GM18498 (cell line): ENCODE results near the gene MCRIP1.
"Not testable (repeated sequence)": the region's sequence is repeated elsewhere in the genome, so short reads cannot be mapped to it uniquely, and the experiment has no call there.

Experiments
- ATAC-seq: cut with Tn5 transposase; IDR thresholded peaks from one replicate; pipeline ENCODE4 v1.9.1; 2021; ENCODE audit warnings: mild to moderate bottlenecking, moderate library complexity; ENCODE audit not compliant: unreplicated experiment

MCRIP1 gene

DNA sequence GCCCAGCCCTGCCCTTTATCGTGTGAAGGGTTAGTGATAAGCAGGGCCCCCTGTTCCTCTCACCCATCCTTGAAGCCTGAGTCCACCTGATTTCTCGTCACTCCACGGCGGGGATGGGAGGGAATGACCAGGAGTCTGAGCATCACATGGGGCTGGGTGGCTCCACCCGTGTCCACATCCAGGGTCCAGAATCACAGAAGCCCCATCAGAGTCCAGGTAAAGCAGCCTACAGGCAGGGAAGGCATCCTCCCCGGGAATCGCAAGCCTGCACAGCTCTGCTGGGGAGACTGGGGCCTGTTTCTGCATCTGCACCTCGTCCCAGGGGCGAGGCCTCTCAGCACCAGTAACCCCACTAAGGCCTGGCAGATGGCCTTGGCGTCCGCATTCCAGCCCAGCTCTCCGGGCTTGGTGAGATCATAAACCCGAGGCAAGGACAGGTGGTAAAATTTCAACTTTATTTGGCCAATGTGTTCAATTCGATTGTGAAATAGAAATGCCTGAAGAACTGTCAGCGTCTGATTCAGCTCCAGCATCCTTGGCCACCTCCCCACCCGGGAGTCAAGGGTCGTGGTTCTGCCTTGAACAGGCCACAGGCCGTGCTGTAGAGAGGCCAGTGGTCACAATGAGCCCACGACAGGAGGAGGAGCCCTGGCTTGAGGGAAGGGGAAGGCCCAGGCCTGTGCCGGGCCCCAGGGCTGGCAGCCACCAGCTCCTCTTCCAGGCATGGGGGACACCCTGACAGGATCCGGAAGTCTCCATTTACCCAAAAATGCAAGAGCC, 9.8 kb upstream of the MCRIP1 start:
- no peak for ATAC-seq

DNA sequence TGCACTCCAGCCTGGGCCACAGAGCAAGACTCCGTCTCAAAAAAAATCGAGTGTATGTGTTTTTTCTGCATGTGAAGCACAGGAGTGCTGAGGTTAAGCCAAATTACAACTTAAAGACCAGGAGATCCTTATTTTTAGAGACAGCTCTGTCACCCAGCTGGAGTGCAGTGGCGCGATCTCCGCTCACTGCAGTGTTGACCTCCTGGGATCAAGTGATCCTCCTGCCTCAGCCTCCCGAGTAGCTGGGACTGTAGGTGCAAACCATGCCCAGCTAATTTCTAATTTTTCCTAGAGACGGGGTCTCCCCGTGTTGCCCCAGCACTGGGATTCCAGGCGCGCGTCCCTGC, 9.3 kb upstream of the MCRIP1 start:
- no peak for ATAC-seq

DNA sequence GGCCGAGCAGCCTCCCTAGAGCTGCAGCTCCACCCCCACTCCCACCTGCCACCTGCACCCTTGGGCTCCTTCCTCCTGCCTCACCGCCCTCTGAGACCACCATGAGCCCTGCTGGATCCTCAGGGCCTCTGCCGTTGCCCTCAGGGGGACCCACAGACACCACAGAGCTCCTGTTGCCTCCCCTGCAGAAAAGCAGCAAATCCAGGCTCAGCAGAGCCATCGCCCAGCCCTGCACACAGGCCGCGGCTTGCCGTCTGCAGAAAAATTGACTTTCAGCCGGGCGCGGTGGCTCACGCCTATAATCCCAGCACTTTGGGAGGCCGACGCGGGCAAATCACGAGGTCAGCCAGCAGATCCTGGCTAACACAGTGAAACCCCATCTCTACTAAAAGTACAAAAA, 8.8 kb upstream of the MCRIP1 start:
- no peak for ATAC-seq

DNA sequence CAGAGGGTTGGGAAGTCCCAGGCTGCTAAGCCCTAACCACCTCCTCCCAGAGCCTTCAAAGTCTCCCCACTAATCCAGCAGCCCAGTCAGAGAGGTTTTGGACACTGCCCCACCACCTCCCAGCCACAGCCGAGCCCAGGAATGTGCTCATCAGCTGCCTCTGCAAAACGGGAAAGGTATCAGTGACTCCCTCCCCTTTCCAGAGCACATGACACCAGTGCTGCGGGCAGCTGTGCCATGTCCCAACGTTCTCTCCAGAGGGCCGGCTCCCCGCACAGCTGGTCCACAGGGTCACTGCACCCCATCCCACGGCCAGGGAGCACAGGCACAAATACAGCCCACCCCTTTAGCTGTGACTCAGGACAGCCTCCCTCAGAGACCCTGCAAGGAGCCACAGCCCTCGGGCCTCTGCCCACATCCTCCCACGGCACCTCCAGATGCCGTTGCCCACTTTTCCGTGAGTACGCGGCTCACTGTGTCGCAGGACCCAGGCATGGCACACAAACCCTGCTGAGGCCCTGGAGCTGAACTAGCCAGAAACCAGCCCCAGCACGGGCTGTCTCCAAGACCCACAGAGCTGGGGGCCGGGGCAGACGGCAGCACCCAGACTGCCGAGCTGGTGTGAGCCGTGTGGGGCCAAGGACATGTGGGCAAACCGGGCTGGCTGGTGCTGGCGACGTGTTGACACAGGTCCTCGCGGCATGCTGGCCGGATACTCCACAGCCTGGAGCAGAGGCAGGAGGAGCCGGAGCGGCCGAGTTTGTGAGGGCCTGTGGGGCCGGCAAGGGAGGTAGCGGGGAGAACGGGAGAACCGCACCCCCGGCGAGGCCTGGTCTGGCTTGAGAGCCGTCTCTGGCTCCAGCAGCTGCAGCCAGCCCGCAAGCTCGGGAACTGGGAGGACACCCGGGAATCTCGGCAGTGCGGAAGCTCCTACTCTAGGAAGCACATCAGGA, 8.0 kb upstream of the MCRIP1 start:
- no peak for ATAC-seq

DNA sequence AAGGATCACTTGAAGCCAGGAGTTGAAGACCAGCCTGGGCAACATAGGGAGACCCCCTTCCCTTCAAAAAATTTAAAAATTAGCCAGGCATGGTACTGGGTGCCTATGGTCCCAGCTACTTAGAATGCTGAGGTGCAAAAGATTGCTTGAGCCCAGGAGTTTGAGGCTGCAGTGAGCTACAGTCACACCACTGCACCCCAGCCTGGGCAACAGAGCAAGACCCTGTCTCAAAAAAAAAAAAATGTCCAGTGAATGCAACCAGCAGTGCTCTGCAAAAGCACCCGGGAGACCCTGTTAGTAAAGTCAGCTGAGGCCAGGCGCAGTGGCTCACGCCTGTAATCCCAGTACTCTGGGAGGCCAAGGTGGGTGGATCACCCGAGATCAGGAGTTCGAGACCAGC, 7.0 kb upstream of the MCRIP1 start:
- not testable (repeated sequence) for ATAC-seq

DNA sequence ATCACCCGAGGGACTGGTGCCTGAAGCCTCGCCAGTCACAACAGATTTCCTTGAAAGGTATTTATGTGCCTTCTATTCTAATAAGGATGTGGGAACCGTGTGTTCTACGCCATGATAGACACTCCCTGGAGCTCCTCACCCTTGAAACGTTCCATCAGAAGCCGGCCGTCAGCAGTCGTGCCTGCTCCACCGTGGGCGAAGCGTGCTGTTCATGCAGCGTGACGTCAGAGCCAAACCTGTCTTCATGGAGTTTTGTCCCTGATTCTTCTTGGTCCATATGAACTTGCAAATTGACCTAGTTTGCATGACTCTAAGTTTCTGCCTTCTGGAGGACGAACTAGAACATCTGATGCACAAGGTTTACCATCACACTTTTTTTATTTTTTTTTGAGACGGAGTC, 6.2 kb upstream of the MCRIP1 start:
- no peak for ATAC-seq

DNA sequence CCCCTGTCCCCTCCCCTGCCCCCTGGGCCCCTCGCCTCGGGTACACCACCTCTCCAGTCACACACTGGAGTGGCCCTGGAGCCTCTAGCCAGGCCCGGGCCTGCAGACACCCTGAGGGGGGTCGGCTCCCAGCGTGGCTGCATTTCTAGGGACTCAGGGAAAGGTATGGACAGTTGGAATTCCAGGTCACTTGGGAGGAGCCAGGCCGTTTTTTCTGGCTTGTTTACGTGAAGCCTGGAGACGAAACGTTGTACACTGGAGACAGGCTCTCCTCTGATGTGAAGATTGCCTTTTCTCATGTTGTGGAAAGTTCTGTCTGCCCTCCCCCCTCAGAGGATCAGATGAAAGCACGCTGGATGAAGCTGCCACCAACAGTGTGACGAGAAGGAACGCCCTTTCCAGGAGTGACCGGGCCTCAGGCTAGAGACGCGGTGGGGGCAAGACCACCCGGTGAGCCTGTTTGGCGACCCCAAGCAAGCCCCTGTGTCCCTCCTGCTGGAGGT, 5.7 kb upstream of the MCRIP1 start:
- ATAC-seq, result no peak

DNA sequence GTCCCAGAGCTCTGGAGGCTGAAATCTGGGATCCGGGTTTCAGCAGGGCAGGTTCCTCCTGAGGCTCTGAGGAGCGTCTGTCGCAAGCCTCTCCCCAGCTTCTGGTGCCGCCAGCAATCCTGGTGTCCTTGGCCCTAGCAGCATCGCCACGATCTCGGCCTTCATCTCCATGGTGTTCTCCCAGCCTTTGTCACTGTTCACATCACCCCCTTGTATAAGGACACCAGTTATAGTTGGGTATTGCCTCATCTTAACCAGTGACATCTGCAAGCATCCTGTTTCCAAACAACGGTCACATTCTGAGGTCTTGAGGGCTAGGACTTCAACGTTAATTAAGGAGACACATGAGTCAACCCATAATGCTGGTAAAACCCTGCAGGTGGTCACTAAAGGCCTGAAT, 4.5 kb upstream of the MCRIP1 start:
- ATAC-seq, result no peak

DNA sequence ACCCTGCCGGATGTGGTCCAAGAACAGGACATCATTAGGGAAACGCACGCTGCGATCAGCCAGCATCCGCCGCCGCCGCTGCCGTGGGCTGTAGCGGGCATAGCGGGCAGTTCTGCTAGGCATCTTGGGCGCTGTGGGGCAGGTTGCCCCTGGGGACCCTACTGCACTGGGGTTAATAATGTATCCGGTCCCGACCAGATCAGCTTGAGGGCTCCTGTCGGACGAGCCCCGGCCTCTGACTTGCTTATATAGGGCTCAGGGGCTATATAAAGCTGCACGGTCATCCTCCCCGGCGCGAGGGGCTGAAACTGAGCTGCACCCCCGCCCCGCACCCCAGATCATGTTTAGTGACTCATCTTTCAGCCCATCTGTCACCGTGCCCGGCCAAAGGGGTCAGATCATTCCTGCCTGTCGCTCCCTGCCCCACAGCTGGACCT, 1.8 kb upstream of the MCRIP1 start, which contains the start of gene PPP1R27:
Gene PPP1R27, minus strand, starts transcription at position 220 of the 437 bp plus-strand sequence. Its CDS starts 97 bp downstream, at position 123.
- ATAC-seq, result no peak

DNA sequence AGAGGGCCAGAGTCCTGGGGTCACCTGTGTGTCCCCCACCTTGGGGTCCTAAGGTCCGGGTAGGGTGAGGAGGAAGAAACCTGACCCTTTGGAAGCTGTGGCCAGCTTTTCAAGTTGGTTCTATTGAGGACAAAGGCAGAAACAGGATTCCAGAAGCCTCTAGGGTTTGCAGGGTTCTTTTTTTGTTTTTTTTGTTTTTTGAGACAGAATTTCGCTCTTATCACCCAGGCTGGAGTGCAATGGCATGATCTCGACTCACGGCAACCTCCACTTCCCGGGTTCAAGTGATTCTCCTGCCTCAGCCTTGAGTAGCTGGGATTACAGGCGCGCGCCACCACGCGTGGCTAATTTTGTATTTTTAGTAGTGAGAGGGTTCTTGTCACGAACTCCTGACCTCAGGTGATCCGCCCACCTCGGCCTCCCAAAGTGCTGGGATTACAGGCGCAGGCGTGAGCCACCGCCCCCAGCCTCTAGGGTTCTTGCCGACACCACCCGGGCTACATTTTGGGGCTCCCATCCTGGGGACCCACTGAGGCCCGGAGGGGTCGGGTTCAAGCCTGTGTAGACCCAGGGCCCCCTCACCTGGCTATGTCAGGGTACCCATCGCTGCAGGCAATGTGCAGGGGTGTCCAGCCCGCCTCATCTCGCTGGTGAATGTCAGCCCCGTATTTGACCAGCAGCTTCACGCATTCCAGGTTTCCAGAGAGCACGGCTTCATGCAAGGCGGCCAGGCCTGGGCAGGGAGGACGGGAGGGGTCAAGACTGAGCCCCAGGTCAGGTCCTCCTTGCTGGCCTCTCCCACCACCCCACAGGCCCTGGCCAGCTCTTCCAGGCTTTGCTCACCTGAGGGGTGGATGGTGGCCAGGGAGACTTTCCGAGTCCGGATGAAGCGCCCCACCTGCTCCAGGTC, 1.1 kb upstream of the MCRIP1 start:
- ATAC-seq, result no peak

DNA sequence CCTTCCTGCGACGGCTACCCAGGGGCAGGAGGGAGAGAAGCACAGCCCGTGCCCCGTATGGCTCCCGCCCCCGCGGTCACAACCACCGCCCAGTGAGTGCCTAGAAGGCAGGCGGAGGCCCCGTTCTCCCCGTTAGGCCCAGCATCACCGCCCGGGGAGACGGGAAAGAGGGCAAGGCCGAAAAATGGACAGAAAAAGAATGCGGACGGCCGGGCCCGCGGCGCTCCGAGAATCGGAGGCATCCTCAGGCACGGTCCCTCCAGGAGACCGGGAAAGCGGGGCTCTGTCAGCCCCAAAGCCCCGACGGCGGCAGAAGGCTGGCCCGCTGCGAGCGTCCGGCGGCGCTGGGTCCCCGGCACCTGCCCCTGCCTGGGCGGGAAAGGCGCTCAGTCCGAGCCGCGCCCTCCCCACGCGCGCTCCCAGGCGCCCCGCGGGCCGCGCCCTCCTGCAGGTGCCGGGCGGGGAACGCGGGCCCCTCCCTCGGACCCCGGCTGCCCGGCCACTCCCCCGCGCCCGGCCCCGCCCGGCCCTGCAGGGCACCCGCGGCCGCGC, 407 bp downstream of the MCRIP1 start:
- peak; percentile 22 for ATAC-seq

DNA sequence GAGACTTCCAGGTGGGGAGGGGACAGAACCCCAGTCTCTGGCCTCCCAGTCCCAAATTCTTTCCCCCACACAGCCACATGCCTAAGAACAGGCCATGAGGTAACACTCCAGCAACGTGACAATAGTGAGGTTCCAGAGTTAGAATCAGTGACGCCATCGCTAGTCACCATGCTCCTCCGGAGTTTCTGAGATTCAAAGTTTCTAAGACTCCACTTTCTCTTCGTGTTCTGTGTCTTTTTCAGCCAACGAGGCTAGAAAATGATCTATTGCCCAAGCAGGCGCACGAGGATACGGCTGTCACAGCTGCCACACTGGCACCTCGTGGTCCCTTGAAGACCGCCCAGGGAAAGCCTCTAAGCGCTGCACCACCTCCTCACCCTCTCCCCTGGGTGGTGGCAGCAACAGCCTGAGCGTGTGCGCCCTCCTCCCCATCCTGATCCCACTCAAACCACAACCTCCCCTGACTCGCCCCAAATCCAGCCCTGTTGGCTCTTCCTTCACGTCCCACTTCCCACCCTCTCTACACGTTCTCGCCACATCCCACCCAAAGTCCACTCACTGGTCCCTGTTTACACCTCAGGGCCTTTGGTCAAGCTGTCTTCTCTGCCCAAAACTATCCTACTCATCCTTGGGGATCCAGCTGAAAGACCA, 1.0 kb downstream of the MCRIP1 start:
- no peak for ATAC-seq

DNA sequence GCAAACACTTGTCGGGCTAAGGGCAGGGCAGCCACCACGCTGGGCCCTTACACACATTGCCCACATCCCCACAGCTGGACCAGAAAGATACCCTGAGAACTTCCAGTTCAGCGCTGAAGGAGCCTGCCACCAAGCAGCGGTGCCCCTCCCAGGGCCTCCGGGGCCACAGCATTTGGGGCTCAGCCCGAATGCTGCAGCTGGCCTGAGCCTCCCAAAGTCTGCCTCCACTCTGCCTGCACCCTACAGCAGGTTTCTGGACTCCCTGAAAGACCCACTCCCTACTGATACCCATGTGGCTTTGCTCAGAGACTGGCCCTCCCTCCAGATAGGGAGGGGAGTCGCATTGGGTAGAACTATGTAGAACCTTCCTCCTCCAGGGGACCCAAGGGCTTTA, 1.5 kb downstream of the MCRIP1 start:
- ATAC-seq, result no peak

DNA sequence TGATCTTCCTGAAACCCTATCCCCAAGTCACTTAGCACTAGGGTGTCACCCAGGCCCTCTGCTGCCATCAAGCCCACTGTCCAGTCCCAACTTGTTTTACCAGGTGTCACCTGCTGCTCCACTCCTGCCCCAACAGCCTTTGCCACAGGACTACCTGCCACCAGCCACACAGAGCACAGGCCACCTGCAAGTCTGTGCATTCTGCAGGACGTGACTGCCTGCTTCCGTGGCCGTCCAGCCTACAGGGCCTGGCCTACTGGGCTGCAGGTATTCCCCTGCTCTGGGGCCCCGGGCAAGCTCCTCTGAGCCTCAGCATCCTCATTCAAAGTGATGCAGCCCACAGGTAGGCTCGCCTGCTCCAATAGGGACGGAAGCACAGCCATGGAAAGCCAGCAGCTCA, 3.2 kb downstream of the MCRIP1 start:
- ATAC-seq, result no peak

DNA sequence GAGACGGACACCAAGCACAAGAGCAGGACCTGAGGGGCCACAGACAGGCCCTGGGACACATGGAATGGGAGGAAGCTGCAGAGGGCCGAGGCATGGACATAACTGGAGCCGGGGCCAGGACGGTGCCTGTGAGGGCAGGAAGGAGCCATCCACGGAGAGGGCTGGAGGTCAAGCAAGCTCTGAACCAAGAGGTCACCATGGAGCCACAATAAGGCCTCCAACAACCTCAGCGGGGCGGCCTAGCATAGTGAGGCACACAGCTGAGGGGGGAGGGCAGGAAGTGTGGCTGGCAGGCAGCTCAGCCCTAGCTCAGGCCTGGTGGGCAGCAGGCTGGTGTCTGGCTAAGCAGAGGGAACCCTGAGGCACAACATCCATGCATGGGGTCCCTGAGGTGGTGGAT, 4.4 kb downstream of the MCRIP1 start:
- no peak for ATAC-seq

DNA sequence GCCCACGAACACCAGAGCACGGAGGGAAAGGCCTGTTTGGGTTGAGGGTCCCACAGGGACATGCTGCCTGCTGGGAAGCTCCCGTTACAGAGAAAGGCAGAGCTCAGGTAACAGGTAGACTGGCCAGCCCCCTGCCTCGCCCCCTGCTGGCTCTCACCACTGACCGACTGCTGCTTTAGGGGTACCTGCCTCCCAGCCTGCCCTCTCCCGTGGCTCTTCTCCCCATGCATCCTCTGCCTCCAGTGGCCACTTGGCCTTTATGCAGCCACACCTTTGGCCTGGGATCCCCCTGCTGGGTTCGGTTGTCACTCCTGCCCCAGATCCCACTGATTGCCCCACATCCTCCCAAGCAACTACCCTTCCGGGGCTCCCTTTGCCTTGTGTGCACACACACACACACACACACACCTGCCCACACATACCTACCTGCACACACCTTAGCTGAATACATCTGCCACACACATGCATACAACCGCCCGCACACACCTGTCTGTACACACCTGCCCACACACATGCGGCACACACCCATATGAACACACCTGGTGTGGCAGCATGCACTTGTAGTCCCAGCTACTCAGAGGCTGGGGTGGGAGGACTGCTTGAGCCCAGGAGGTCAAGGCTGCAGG, 7.1 kb downstream of the MCRIP1 start:
- no peak for ATAC-seq

DNA sequence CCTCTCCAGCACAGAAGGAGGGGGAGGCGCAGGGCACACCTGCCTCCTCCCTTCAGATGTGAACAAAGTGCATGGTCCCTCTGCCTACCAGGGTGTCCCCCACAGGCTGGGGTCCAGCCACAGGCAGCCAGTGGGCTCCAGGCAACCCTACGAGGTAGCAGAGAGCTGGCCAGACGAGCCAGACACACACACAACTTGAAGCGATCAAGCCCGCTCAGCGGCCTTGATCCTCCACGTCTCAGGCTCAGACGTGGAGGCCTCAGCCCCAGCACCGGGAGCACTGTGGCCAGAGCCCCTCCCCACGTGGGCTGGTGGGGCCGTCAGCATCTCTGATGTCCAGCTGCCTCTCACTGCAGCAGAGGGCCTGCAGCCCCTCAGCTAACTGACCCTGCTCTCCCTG, 8.5 kb downstream of the MCRIP1 start:
- ATAC-seq, result no peak

DNA sequence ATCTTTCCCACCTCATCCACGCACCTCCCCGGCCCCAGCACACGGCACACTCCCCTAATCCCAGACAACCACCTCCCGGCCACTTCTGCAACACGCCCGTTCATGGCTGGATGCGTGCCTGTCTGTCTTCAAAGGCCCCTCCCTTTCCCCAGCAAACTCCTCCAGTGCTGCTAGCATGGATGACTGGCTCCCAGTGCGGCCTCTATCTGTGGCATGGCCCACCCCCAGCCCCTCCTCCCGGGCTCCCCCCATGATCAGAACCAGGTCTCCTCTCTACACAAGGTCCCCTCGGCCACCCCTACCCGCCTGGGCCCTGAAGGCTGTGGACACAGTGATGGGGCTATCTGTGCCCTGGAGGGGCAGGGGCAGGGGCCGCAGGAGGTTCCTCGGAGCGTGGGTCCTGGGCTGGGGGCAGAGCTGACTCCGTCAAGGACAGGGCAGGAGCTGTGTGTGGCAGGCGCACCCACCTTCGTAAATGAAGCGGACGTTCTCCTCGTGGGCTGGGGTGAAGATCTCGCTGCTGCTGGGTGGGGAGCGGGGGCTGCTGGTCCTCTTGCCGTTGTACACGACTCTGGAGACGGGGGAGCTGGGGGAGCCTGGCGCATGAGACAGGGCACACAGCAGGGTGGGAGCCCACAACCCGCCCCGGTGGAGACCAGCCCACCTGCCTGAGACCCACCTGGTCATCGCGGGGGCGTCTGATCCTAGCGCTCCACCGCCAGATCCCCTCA, 9.1 kb downstream of the MCRIP1 start:
- no peak for ATAC-seq
